Activated gamma-delta T cell treated with anti-CD3 and anti-CD28 coated beads, Interleukin-2, amount 50 U/mL, for 16 hours (primary cell): ENCODE results near the gene ZFC3H1.

Source experiments
- DNase-seq: peaks from one replicate; pipeline ENCODE4 v3.0.0-alpha.2; 2020; ENCODE audit warnings: low read depth

The ZFC3H1 gene

DNA sequence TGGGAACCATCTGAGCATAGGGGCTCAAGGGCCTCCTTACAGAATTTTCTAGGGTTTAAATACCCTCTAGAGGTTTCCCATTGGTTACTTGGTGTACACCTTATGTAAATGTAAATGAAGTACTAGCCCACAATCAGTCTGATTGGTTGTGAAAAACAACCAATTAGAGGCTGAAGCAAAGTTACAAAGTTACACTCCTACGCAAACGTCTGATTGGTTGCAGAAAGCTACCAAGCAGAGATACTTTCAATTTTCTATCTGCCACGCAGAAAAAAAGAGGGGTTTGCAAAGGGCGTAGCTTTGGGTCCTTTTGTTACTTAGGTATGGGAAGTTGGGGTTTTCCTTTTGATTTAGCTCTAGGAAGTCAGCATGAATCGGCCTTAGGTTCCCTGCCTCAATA, 20.4 kb upstream of the ZFC3H1 start:
- no peak for DNase-seq

DNA sequence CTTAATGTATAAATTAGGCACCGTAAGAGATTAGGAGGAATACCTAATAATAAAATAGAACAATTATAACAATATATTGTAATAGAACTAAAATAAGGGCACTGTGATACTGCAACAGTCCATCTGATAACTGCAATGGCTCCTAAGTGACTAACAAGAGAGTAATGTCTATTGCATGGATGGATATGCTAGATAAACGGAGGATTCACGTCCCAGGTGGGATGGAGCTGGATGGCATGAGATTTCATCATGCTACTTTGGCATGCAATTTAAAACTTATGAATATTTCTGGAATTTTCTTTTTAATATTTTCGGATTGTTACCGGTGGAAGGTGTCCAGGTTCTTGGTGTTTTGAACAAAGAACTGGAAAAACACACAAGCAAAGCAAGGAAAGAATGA, 20.0 kb upstream of the ZFC3H1 start:
- no peak for DNase-seq

- no peak for DNase-seq
Observed at GRCh38 chr12:71682466-71682865, 18.8 kb upstream of the ZFC3H1 start.

- DNase-seq, result no peak
Observed at GRCh38 chr12:71671816-71672215, 8.2 kb upstream of the ZFC3H1 start.

- DNase-seq, result no peak
Observed at GRCh38 chr12:71671311-71671710, 7.7 kb upstream of the ZFC3H1 start.

- DNase-seq, result no peak
Observed at GRCh38 chr12:71666259-71666658, 2.6 kb upstream of the ZFC3H1 start.

GRCh38 chr12:71665090-71665463, 1.4 kb upstream of the ZFC3H1 start:
- no peak for DNase-seq

- DNase-seq, result no peak
Observed at GRCh38 chr12:71664411-71665089, 902 bp upstream of the ZFC3H1 start.

DNA sequence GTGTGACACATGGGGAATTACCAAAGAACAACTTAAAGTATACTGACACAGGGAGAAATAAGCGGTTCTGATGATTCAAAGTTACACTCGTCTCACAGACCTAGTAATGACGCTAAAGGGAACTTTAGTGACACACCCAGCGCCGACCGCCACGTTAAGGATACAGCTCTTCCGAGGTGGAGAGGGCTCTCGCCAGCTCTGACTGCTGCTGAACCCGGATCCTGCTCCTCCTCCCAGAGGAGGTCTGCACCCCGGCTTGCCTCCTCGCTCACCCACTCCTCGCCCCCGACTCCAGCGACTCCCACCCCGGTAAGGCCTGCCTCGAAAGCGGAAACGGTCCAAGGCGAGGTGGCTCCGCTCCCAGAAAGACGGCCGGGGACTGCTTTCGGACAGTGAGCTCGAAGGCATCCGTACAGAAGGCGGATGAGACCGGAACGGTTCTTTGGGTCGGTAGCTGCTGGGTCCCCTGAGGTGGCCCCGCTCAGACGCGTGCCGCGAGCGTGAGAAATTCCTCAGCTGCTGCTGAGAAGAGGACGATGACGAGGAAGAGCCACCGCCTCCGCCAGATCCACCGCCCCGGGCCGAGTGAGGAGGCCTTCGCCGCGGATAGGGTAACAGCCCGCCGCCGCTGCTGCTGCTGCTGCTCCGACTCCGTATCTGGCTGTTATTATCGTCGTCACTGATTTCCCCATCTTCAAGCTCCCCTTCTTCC, 643 bp downstream of the ZFC3H1 start:
- DNase-seq, result peak; percentile 47

GRCh38 chr12:71661977-71662530, 1.6 kb downstream of the ZFC3H1 start:
- DNase-seq, result no peak

DNA sequence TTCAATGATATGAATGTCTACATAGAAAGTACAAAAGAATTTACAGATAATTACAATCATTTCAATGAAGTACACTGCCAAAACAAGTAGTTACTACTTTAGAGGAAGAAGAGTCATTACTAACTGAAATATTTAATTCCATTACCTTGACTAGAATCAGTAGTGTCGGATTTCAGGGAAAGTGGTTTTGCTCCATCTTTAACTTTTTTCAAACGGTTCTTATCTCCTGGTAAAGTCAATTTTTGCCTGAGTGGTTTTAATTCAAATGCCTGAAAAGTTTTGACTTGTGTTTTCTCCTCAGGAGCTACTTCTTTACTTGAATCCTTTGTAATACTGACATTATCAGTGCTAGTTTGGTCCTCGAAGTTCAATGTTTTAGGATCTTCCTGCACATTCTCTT, 6.9 kb downstream of the ZFC3H1 start:
- DNase-seq, result no peak

GRCh38 chr12:71655907-71656306, 7.7 kb downstream of the ZFC3H1 start:
- DNase-seq, result no peak

DNA sequence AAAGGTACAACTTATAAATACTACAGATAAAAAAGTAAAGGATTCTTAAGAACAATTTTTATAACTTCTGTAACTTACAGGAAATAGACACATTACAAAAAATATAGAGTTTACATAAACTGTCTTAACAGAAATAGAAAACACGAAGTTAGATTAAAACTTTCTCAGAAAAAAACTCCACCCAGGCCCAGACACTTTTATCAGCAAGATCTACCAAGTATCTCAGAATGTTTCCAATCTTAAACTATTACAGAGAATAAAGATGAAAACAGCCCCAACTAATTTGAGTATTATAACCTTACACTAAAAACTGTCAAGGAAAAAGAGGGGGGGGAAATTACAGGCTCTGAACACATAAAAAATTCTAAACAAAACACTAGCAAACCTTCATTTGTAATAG, 8.2 kb downstream of the ZFC3H1 start:
- no peak for DNase-seq

DNA sequence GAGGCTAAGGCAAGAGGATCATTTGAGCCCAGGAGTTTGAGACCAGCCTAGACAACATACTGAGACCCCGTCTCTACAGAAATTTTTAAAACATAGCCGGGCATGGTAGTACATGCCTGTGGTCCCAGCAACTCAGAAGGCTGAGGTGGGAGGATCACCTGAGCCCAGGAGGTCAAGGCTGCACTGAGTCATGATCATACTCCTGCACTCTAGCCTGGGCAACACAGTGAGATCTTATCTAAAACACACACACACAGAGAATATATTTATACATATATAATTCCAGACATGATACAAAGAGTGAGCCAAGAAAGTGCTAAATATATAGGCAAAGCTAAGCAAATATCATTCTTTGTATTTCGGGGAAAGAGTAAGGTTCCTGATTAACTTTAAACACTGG, 9.4 kb downstream of the ZFC3H1 start:
- DNase-seq, result no peak

- no peak for DNase-seq
Observed at GRCh38 chr12:71653137-71653536, 10.5 kb downstream of the ZFC3H1 start.

GRCh38 chr12:71652656-71653055, 11.0 kb downstream of the ZFC3H1 start:
- no peak for DNase-seq

GRCh38 chr12:71649401-71649800, 14.2 kb downstream of the ZFC3H1 start:
- DNase-seq, result no peak

- DNase-seq, result no peak
Observed at GRCh38 chr12:71648537-71648936, 15.1 kb downstream of the ZFC3H1 start.

GRCh38 chr12:71646512-71646911, 17.1 kb downstream of the ZFC3H1 start:
- DNase-seq, result no peak

DNA sequence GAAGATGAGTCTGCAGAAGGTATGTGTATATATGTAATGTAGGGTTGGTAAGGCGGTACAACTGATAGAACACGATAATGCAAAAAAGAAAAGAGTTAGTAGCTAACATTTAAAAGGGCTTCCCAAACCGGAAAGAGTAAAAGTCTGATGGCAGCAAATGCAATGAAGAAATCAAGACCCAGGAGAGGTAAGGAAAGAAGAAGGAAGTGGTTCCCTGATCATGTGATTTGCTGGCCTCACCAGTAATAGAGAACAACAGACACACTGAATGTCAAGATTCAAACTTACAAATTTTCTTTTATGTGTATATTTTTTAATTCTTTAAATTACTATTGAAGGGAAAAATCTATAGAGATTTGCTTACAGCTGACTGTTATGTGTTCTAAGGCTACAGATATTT, 18.4 kb downstream of the ZFC3H1 start:
- DNase-seq, result no peak

- no peak for DNase-seq
Observed at GRCh38 chr12:71642264-71642663, 21.4 kb downstream of the ZFC3H1 start.

DNA sequence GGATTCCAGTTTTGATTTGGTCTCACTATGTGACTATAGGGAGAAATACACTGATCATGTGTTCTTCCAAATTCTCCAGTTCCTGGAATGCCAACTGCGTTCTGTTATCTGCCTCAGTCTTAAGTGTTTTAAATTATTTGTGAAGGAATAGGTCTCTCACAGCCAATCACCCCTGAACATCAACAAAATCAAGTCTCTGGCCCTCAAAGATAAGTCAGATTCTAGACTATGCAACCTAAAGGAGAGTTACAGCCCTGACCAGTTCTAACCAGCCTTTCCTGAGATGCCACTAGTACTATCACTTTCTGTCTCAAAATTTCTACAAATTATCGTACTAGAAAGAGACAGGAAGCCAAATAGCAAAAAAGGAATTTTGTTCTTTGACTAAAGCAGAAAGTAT, 22.3 kb downstream of the ZFC3H1 start:
- DNase-seq, result no peak

DNA sequence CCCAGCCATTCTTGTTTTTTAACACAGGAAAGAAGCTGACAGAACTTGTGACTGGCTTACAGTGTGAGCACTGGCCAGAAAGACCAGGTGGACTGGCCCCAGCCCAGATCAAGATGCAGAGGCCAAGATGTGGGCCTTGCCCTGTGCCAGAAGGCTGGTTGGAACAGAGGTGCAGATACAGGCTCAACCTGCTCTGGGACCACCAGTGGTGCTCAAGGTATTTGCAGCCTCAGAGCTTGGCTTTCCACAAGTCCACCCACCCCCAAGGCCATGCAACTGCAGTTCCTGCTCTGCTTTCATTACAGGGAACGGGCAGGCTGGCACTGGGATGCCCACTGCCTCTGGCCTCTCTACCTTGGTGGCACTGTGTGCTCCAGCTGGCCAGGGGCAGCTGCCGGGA, 23.3 kb downstream of the ZFC3H1 start:
- no peak for DNase-seq

DNA sequence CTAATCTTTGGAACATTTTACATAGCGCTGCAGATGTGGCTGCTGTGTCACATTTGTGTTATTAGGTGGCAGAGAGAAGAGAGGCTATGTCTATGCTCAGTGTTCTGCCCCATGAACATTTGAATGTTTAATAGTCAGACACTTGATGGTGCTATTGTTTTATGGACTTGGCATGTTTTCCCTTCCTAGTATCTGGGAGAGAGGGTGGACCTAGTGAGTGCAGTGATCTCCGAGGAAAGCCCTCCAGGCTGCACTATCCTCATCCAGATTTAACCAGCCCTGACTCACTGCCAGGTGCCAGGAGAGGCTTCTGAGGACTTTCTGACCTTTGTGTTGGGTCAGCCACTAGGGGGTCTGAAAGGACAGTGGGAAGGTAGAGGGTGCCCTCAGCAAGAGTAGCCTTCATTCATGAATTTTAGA, 24.3 kb downstream of the ZFC3H1 start:
- no peak for DNase-seq
